WTC11 (cell line): ENCODE measurements around the gene TRIM40. TPM values are rescaled to one million over a fixed set of nuclear protein-coding genes. Genes with fewer than 3 reads are reported as not detected.

ENCODE experiments used
- ATAC-seq: fragments of 200-7000 bp; cut with Tn5 transposase; 2 replicates; pipeline ENCODE4 v1.10.0; 2021; ENCODE audit warnings: mild to moderate bottlenecking, moderate library complexity
- CTCF ChIA-PET: fragments of 300-600 bp; sonication (Branson Sonifier 250); formaldehyde crosslinking; loops from one replicate; lab custom pipeline; 2021; ENCODE audit warnings: antibody characterized with exemption; lab: Charles Lee
- POLR2A ChIA-PET: fragments of 350-600 bp; sonication (Branson Sonifier 250); formaldehyde crosslinking; loops from one replicate; lab custom pipeline; 2021; ENCODE audit warnings: antibody characterized with exemption; lab: Charles Lee
- DNase-seq: peaks from one replicate; pipeline ENCODE4 v3.0.0; 2021; ENCODE audit warnings: low spot score
- H3K27ac Mint-ChIP-seq: 2 replicates; pipeline ENCODE4 v1.8.0; 2021; ENCODE audit warnings: mixed read lengths
- H3K27me3 Mint-ChIP-seq: 2 replicates; pipeline ENCODE4 v1.8.0; 2021; ENCODE audit warnings: low read depth, mild to moderate bottlenecking, moderate library complexity, mixed read lengths
- H3K36me3 Mint-ChIP-seq: 2 replicates; pipeline ENCODE4 v1.8.0; 2021; ENCODE audit warnings: mixed read lengths
- H3K4me1 Mint-ChIP-seq: 2 replicates; pipeline ENCODE4 v1.8.0; 2022; ENCODE audit warnings: mixed read lengths
- H3K4me3 Mint-ChIP-seq: 2 replicates; pipeline ENCODE4 v1.8.0; 2021; ENCODE audit warnings: mild to moderate bottlenecking, moderate library complexity, mixed read lengths
- H3K9me3 Mint-ChIP-seq: 2 replicates; pipeline ENCODE4 v1.8.0; 2021; ENCODE audit warnings: mixed read lengths
- AR ChIP-seq: fragments of 250-450 bp; sonication (Bioruptor Pico); IDR thresholded peaks from 2 replicates; pipeline ENCODE4 v1.9.0; 2021; ENCODE audit warnings: mild to moderate bottlenecking
- CBFB ChIP-seq: sonication (generic); formaldehyde crosslinking; IDR thresholded peaks from 2 replicates; pipeline ENCODE4 v1.8.1; 2022; ENCODE audit warnings: mild to moderate bottlenecking, low read depth, missing genetic modification reagents
- CREM ChIP-seq: sonication (generic); formaldehyde crosslinking; IDR thresholded peaks from 2 replicates; pipeline ENCODE4 v1.8.1; 2022; ENCODE audit warnings: mild to moderate bottlenecking, missing genetic modification reagents, moderate library complexity
- CTCF ChIP-seq: fragments of 200-600 bp; IDR thresholded peaks from 2 replicates; pipeline ENCODE4 v1.8.0; 2022; ENCODE audit warnings: antibody characterized with exemption
- E2F1 ChIP-seq: sonication (generic); formaldehyde crosslinking; IDR thresholded peaks from 2 replicates; pipeline ENCODE4 v1.8.0; 2022; ENCODE audit warnings: mild to moderate bottlenecking, missing genetic modification reagents
- ELF4 ChIP-seq: sonication (generic); formaldehyde crosslinking; IDR thresholded peaks from 2 replicates; pipeline ENCODE4 v1.8.1; 2022; ENCODE audit warnings: low read depth, mild to moderate bottlenecking, moderate library complexity, missing genetic modification reagents
- ETV6 ChIP-seq: sonication (generic); formaldehyde crosslinking; IDR thresholded peaks from 2 replicates; pipeline ENCODE4 v1.8.1; 2022; ENCODE audit warnings: mild to moderate bottlenecking, missing genetic modification reagents
- GTF2I ChIP-seq: fragments of 250-450 bp; sonication (Bioruptor Pico); conservative IDR thresholded peaks from 2 replicates; pipeline ENCODE4 v1.4.0; 2021; ENCODE audit warnings: mild to moderate bottlenecking
- HMGXB4 ChIP-seq: sonication (generic); formaldehyde crosslinking; IDR thresholded peaks from 2 replicates; pipeline ENCODE4 v1.8.1; 2023; ENCODE audit warnings: mild to moderate bottlenecking, moderate library complexity, missing genetic modification reagents
- NR1H2 ChIP-seq: sonication (generic); formaldehyde crosslinking; IDR thresholded peaks from 2 replicates; pipeline ENCODE4 v1.9.0; 2021; ENCODE audit warnings: mild to moderate bottlenecking, moderate library complexity, missing genetic modification reagents
- SOX15 ChIP-seq: fragments of 250-450 bp; sonication (Bioruptor Pico); IDR thresholded peaks from 2 replicates; pipeline ENCODE4 v1.9.0; 2021; ENCODE audit warnings: mild to moderate bottlenecking
- TCF7 ChIP-seq: sonication (generic); formaldehyde crosslinking; IDR thresholded peaks from 2 replicates; pipeline ENCODE4 v1.8.0; 2022; ENCODE audit warnings: mild to moderate bottlenecking, low read depth, missing genetic modification reagents, moderate library complexity
- USF2 ChIP-seq: sonication (generic); formaldehyde crosslinking; IDR thresholded peaks from 2 replicates; pipeline ENCODE4 v1.8.1; 2023; ENCODE audit warnings: mild to moderate bottlenecking, missing genetic modification reagents, moderate library complexity
- ZNF138 ChIP-seq: sonication (generic); formaldehyde crosslinking; conservative IDR thresholded peaks from 2 replicates; pipeline ENCODE4 v1.8.1; 2022; ENCODE audit warnings: mild to moderate bottlenecking, moderate library complexity, missing genetic modification reagents
- ZNF219 ChIP-seq: sonication (generic); formaldehyde crosslinking; IDR thresholded peaks from 2 replicates; pipeline ENCODE4 v1.8.0; 2023; ENCODE audit warnings: missing genetic modification reagents, mild to moderate bottlenecking, borderline replicate concordance
- ZNF317 ChIP-seq: sonication (generic); formaldehyde crosslinking; IDR thresholded peaks from 2 replicates; pipeline ENCODE4 v1.8.1; 2023; ENCODE audit warnings: low read depth, mild to moderate bottlenecking, moderate library complexity, missing genetic modification reagents, borderline replicate concordance
- ZNF423 ChIP-seq: fragments of 250-450 bp; sonication (Bioruptor Pico); IDR thresholded peaks from 2 replicates; pipeline ENCODE4 v2.1.2; 2022; ENCODE audit warnings: mild to moderate bottlenecking, moderate library complexity
- total RNA-seq: library from RNA; stranded (reverse); gene quantifications from 3 replicates; pipeline ENCODE4 v1.2.3, GENCODE V29; 2021
- TF ChIP-seq, protein P1 (sequence below): sonication (generic); formaldehyde crosslinking; IDR thresholded peaks from 2 replicates; pipeline ENCODE4 v1.8.1; 2023; ENCODE audit warnings: mild to moderate bottlenecking, missing genetic modification reagents, borderline replicate concordance
- TF ChIP-seq, protein P2 (sequence below): sonication (generic); formaldehyde crosslinking; conservative IDR thresholded peaks from 2 replicates; pipeline ENCODE4 v1.8.1; 2023; ENCODE audit warnings: mild to moderate bottlenecking, low read depth, missing genetic modification reagents, moderate library complexity

TRIM40 gene
- total RNA-seq, 1 experiment from 2014 or later, result not detected

DNA sequence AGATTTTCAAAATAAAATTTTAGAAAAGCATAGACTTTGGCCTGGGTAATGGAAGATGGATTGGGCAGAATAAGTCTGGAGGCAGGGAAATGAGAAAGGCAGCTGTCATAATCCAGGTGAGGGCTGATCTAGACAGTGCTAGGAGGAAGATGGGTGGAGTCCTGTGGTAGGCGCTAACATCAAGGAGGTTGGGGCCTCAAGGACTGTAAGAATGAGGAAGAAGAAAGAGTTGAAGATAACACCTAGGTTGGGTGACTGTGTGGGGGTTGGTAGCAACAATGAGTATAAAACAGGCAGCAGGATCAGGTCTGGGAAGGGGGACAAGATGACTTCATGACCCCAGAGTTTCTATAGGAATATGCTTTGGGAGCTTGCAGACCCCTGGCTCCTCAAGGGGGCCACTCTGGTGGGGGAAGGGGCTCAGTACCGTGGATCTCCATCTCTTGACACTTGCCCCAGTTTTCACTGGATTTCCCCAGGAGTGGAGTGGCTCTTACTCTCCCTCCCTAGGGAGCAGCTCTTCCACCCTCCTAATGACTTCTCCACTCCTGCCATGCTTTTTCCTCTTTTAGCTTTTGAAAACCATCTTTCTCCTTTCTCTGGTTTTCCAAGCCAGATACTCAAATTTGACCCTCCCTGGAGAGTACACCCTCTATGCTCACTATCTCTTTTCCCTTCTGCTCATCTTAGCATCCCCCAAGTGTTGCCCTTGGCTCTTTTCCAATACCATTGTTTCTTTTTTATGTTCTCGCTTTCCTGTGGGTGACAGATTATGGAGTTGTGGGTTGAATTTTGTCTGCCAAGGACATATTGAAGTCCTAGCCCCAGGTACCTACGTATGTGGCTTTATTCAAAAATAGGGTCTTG, 37.8 kb upstream of the TRIM40 start:
- Mint-ChIP-seq H3K36me3 (no peaks in the 10 kb centered on the region), H3K4me3 (no peak overlapping the region), H3K27me3 (peaks cover 84% of the 10 kb centered on the region), H3K9me3 (no peaks in the 10 kb centered on the region), H3K4me1 (peaks cover 25% of the 10 kb centered on the region), H3K27ac (no peak overlapping the region)
- DNase-seq, result no peak
- POLR2A ChIA-PET, result no interaction called here
- TF ChIP-seq CTCF, result no peak
- no peak for TF ChIP-seq USF2 (CRISPR knock-in tag)
- no peak for TF ChIP-seq ETV6
- TF ChIP-seq ZNF317 (CRISPR knock-in tag), result no peak
- TF ChIP-seq E2F1, result no peak
- no peak for TF ChIP-seq ZNF219 (CRISPR knock-in tag)
- no peak for TF ChIP-seq TCF7 (CRISPR knock-in tag)
- no peak for TF ChIP-seq GTF2I (CRISPR knock-in tag)
- no peak for TF ChIP-seq CREM
- no peak for TF ChIP-seq NR1H2 (CRISPR knock-in tag)
- no peak for TF ChIP-seq HMGXB4
- TF ChIP-seq ELF4 (CRISPR knock-in tag), result no peak
- TF ChIP-seq CBFB (CRISPR knock-in tag), result no peak
- TF ChIP-seq, protein P1, sequence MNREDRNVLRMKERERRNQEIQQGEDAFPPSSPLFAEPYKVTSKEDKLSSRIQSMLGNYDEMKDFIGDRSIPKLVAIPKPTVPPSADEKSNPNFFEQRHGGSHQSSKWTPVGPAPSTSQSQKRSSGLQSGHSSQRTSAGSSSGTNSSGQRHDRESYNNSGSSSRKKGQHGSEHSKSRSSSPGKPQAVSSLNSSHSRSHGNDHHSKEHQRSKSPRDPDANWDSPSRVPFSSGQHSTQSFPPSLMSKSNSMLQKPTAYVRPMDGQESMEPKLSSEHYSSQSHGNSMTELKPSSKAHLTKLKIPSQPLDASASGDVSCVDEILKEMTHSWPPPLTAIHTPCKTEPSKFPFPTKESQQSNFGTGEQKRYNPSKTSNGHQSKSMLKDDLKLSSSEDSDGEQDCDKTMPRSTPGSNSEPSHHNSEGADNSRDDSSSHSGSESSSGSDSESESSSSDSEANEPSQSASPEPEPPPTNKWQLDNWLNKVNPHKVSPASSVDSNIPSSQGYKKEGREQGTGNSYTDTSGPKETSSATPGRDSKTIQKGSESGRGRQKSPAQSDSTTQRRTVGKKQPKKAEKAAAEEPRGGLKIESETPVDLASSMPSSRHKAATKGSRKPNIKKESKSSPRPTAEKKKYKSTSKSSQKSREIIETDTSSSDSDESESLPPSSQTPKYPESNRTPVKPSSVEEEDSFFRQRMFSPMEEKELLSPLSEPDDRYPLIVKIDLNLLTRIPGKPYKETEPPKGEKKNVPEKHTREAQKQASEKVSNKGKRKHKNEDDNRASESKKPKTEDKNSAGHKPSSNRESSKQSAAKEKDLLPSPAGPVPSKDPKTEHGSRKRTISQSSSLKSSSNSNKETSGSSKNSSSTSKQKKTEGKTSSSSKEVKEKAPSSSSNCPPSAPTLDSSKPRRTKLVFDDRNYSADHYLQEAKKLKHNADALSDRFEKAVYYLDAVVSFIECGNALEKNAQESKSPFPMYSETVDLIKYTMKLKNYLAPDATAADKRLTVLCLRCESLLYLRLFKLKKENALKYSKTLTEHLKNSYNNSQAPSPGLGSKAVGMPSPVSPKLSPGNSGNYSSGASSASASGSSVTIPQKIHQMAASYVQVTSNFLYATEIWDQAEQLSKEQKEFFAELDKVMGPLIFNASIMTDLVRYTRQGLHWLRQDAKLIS (CRISPR knock-in tag), result no peak
- no peak for TF ChIP-seq ZNF423 (CRISPR knock-in tag)
- no peak for TF ChIP-seq ZNF138
- TF ChIP-seq, protein P2, sequence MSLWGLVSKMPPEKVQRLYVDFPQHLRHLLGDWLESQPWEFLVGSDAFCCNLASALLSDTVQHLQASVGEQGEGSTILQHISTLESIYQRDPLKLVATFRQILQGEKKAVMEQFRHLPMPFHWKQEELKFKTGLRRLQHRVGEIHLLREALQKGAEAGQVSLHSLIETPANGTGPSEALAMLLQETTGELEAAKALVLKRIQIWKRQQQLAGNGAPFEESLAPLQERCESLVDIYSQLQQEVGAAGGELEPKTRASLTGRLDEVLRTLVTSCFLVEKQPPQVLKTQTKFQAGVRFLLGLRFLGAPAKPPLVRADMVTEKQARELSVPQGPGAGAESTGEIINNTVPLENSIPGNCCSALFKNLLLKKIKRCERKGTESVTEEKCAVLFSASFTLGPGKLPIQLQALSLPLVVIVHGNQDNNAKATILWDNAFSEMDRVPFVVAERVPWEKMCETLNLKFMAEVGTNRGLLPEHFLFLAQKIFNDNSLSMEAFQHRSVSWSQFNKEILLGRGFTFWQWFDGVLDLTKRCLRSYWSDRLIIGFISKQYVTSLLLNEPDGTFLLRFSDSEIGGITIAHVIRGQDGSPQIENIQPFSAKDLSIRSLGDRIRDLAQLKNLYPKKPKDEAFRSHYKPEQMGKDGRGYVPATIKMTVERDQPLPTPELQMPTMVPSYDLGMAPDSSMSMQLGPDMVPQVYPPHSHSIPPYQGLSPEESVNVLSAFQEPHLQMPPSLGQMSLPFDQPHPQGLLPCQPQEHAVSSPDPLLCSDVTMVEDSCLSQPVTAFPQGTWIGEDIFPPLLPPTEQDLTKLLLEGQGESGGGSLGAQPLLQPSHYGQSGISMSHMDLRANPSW, result no peak
- no peak for TF ChIP-seq SOX15
- no peak for TF ChIP-seq AR (CRISPR knock-in tag)
- no peak for ATAC-seq
- CTCF ChIA-PET, result interaction anchor here (0.8 kb wide), 1 partner anchor 33 kb away, joined by 3 read pairs; no protein-coding TSS in a partner anchor
